Subcutaneous adipose tissue (tissue), 4 donors: Measurements from ENCODE around the gene OTUB2. TPM values are rescaled to one million over a fixed set of nuclear protein-coding genes. Genes with fewer than 3 reads are reported as not detected.

ENCODE experiments used
- total RNA-seq, 4 donors: library from RNA; depleted of rRNA; stranded (reverse); fragments of >200 nt; gene quantifications; one replicate each; pipeline ENCODE4 v1.1.0, GENCODE V29; 2016
- TF ChIP-seq, protein P1 (sequence below): fragments of 450-650 bp; IDR thresholded peaks from one replicate; pipeline ENCODE4 v1.5.1; 2016; ENCODE audit warnings: low read depth, mild to moderate bottlenecking, control low read depth, antibody characterized with exemption, moderate library complexity

Gene OTUB2
- total RNA-seq, 4 donors from 2014 or later = 0.22 to 3.9 (median 0.43) TPM

DNA sequence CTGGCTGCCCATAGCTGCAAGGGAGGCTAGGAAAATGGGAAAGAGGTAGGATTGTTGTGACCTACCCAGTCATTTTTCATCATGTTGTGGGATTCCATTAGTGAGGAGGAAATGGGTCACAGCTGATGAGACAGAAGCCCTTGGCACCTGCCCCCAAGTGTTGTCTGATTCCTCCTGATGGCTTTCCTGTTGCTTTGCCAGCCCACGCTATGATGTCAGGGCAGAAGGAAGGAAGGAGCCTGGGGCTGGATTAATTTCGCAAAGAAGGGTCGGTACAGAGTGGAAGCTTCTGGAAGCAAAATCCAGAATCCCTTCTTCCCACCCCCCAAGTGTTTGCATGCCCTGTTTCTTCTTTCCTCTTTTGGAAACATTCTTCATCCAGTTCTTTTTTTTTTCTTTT lies 8.7 kb downstream of the OTUB2 start:
- TF ChIP-seq, protein P1, sequence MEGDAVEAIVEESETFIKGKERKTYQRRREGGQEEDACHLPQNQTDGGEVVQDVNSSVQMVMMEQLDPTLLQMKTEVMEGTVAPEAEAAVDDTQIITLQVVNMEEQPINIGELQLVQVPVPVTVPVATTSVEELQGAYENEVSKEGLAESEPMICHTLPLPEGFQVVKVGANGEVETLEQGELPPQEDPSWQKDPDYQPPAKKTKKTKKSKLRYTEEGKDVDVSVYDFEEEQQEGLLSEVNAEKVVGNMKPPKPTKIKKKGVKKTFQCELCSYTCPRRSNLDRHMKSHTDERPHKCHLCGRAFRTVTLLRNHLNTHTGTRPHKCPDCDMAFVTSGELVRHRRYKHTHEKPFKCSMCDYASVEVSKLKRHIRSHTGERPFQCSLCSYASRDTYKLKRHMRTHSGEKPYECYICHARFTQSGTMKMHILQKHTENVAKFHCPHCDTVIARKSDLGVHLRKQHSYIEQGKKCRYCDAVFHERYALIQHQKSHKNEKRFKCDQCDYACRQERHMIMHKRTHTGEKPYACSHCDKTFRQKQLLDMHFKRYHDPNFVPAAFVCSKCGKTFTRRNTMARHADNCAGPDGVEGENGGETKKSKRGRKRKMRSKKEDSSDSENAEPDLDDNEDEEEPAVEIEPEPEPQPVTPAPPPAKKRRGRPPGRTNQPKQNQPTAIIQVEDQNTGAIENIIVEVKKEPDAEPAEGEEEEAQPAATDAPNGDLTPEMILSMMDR = no peak

- TF ChIP-seq, protein P1 = no peak
Observed at GRCh38 chr14:94036313-94037167, 10.4 kb downstream of the OTUB2 start.

DNA sequence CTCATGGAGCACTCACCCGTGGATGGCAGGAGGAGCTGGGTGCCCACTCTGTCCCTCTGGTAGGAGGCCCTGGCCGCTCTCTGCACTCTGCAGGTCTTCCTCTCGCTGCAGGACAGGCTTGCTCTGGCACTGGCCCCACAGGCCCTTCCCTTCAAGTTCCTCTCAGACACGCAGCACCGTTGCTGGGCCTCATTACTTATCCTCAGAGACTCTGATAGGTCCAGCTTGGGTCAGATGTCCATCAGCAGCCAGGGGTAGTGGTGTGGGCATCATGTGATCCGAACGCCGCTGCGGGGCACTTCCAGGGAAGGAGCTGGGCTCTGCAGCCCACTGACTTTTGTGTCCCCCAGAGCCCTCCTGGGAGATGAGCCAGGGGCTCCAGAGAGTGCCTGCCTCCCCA lies 11.8 kb downstream of the OTUB2 start:
- TF ChIP-seq, protein P1 = no peak

DNA sequence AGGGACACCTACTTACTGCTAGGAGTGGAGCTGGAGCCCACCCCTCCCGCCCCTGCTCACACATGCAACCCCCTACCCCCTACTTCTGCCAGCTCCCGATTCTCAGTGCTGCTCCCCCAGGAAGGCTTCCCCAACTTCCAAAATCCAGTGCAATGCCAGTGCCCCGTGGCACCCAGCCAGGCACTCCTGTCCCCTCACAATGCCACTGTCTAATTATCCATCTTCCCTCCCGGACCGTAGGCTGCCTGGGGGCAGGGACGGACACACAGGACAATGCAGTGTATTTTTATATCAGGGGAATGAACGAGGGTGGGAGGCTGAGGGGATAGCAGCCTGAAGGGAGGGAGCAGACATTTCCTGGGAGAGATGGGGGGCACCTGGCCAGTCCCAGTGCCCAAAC lies 12.4 kb downstream of the OTUB2 start:
- TF ChIP-seq, protein P1 = no peak

GRCh38 chr14:94038921-94039629 lies 12.9 kb downstream of the OTUB2 start:
- TF ChIP-seq, protein P1 = no peak

- TF ChIP-seq, protein P1 = no peak
Observed at GRCh38 chr14:94040247-94040646, 14.1 kb downstream of the OTUB2 start.

DNA sequence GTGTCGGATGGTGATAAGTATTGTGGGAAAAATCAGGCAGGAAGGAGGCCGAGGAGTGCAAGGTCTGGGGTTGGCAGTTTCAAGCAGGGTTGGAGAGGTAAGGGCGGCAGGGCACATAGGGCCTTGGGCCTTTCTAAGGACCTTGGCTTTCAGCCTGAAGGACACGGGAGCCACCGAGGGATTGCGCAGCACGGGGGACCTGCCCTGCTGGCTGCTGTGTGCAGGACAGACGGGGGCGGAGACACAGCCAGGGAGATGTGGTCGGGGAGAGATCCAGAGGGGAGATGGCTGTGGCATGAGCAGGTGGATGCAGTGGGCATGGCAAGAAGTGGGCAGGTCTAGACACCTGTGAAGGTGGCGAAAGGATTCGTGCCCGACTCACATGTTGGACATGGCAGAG lies 14.7 kb downstream of the OTUB2 start:
- TF ChIP-seq, protein P1 = no peak
